ENCODE results near the gene LYZL2.
"Not testable (repeated sequence)": the region's sequence is repeated elsewhere in the genome, so short reads cannot be mapped to it uniquely, and the experiment has no call there.

The LYZL2 gene

DNA sequence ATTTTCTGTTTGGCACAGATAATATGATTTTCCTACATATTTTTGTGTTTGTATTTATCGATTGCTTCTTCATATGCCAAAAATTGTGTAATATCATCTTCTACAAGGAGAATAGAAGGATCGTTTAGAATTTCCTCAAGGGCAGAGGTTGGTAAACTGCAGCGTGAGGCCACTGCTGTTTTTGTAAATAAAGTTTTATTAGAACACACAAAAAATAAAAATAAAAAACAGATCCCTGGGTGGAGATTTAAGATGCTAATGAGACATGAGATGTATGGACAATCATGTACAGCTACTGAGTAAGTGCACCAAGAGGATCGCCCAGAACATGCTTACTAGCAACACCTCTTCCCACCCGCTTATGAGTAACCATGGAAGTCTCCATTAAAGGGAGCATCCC, 9.6 kb downstream of the LYZL2 start:
- no peak for ATAC-seq
- no peak for TF ChIP-seq TSHZ2 (CRISPR knock-in tag; IDR thresholded peaks at IDR 0.05)
- no peak for TF ChIP-seq PATZ1 (CRISPR knock-in tag; IDR thresholded peaks at IDR 0.05; ENCODE audit: borderline replicate concordance)
- TF ChIP-seq TCF4 (CRISPR knock-in tag; IDR thresholded peaks at IDR 0.05; ENCODE audit: borderline replicate concordance), result no peak
- TF ChIP-seq GLIS3 (CRISPR knock-in tag; IDR thresholded peaks at IDR 0.05), result no peak
- TF ChIP-seq ZC3H10 (CRISPR knock-in tag; IDR thresholded peaks at IDR 0.05), result no peak
- TF ChIP-seq ARNTL (CRISPR knock-in tag; IDR thresholded peaks at IDR 0.05; ENCODE audit: borderline replicate concordance, low read depth), result no peak
- TF ChIP-seq ZNF8 (CRISPR knock-in tag; IDR thresholded peaks at IDR 0.05), result no peak
- TF ChIP-seq RARB (CRISPR knock-in tag; IDR thresholded peaks at IDR 0.05), result no peak
- TF ChIP-seq PPARA (CRISPR knock-in tag; IDR thresholded peaks at IDR 0.05; ENCODE audit: borderline replicate concordance), result no peak

DNA sequence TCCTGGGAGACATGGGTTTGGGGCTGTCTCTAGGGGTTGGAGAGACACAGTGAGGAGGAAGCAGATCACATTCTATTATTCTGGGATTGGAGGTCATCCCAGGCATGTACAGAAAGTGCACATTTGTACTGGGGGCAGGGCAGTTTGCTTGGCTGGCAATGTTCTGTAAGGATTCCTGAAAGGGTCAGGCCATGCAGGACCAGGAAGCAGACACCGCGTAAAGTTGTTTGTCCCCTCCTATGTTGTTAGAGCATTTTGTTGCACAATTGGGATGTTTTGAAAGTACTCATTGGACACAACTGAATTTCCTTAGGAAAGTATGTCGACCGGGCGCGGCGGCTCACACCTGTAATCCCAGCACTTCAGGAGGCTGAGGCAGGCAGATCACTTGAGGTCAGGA, 12.5 kb downstream of the LYZL2 start:
- ATAC-seq, result no peak
- TF ChIP-seq TSHZ2 (CRISPR knock-in tag; IDR thresholded peaks at IDR 0.05), result no peak
- no peak for TF ChIP-seq ZFP3 (CRISPR knock-in tag; IDR thresholded peaks at IDR 0.05)
- TF ChIP-seq ZNF565 (CRISPR knock-in tag; conservative IDR thresholded peaks at IDR 0.05; ENCODE audit: low read depth), result no peak
- TF ChIP-seq, protein P1, sequence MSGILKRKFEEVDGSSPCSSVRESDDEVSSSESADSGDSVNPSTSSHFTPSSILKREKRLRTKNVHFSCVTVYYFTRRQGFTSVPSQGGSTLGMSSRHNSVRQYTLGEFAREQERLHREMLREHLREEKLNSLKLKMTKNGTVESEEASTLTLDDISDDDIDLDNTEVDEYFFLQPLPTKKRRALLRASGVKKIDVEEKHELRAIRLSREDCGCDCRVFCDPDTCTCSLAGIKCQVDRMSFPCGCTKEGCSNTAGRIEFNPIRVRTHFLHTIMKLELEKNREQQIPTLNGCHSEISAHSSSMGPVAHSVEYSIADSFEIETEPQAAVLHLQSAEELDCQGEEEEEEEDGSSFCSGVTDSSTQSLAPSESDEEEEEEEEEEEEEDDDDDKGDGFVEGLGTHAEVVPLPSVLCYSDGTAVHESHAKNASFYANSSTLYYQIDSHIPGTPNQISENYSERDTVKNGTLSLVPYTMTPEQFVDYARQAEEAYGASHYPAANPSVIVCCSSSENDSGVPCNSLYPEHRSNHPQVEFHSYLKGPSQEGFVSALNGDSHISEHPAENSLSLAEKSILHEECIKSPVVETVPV (CRISPR knock-in tag; IDR thresholded peaks at IDR 0.05), result no peak
- TF ChIP-seq, protein P2, sequence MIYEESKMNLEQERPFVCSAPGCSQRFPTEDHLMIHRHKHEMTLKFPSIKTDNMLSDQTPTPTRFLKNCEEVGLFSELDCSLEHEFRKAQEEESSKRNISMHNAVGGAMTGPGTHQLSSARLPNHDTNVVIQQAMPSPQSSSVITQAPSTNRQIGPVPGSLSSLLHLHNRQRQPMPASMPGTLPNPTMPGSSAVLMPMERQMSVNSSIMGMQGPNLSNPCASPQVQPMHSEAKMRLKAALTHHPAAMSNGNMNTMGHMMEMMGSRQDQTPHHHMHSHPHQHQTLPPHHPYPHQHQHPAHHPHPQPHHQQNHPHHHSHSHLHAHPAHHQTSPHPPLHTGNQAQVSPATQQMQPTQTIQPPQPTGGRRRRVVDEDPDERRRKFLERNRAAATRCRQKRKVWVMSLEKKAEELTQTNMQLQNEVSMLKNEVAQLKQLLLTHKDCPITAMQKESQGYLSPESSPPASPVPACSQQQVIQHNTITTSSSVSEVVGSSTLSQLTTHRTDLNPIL (CRISPR knock-in tag; IDR thresholded peaks at IDR 0.05; ENCODE audit: low read depth), result no peak
- TF ChIP-seq ARNTL (CRISPR knock-in tag; IDR thresholded peaks at IDR 0.05; ENCODE audit: borderline replicate concordance, low read depth), result no peak
- TF ChIP-seq ZFP30 (CRISPR knock-in tag; IDR thresholded peaks at IDR 0.05), result no peak
- no peak for TF ChIP-seq TCF4 (CRISPR knock-in tag; IDR thresholded peaks at IDR 0.05; ENCODE audit: borderline replicate concordance)
- TF ChIP-seq, protein P3, sequence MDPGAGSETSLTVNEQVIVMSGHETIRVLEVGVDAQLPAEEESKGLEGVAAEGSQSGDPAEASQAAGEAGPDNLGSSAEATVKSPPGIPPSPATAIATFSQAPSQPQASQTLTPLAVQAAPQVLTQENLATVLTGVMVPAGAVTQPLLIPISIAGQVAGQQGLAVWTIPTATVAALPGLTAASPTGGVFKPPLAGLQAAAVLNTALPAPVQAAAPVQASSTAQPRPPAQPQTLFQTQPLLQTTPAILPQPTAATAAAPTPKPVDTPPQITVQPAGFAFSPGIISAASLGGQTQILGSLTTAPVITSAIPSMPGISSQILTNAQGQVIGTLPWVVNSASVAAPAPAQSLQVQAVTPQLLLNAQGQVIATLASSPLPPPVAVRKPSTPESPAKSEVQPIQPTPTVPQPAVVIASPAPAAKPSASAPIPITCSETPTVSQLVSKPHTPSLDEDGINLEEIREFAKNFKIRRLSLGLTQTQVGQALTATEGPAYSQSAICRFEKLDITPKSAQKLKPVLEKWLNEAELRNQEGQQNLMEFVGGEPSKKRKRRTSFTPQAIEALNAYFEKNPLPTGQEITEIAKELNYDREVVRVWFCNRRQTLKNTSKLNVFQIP (CRISPR knock-in tag; IDR thresholded peaks at IDR 0.05; ENCODE audit: borderline replicate concordance, low read depth), result no peak
- TF ChIP-seq SNAI2 (CRISPR knock-in tag; IDR thresholded peaks at IDR 0.05), result no peak
- no peak for TF ChIP-seq ZNF8 (CRISPR knock-in tag; IDR thresholded peaks at IDR 0.05)
- TF ChIP-seq RARB (CRISPR knock-in tag; IDR thresholded peaks at IDR 0.05), result no peak
- TF ChIP-seq ISL1 (CRISPR knock-in tag; IDR thresholded peaks at IDR 0.05), result no peak

DNA sequence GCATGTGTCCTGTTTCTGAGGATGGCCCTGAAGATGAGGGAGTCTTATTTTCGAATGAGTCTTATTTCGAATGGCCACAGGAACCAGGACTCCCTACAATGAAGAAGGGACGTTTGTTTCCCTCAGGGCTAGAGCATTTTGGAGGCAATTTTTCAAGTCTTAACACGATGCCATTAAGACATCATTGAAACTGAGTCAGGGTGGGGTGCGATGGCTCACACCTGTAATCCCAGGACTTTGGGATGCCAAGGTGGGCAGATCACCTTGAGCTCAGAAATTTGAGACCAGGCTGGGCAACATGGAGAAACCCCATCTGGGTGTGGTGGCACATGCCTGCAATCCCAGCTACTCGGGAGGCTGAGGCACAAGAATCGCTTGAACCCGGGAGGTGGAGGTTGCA, 18.5 kb downstream of the LYZL2 start:
- ATAC-seq, result not testable (repeated sequence)
